Skeletal muscle cell (primary cell): ENCODE data around the gene MMS22L.
"Not testable (repeated sequence)": the region's sequence is repeated elsewhere in the genome, so short reads cannot be mapped to it uniquely, and the experiment has no call there.

Experiments
- DNase-seq: peaks from one replicate; pipeline ENCODE4 v3.0.0-alpha.2; 2010; ENCODE audit warnings: low read depth
- H3K4me3 ChIP-seq: 2 replicates; pipeline ENCODE4 v1.5.1; 2011; ENCODE audit warnings: low read depth, mild to moderate bottlenecking, control low read depth, low read length, moderate library complexity

The MMS22L gene

DNA sequence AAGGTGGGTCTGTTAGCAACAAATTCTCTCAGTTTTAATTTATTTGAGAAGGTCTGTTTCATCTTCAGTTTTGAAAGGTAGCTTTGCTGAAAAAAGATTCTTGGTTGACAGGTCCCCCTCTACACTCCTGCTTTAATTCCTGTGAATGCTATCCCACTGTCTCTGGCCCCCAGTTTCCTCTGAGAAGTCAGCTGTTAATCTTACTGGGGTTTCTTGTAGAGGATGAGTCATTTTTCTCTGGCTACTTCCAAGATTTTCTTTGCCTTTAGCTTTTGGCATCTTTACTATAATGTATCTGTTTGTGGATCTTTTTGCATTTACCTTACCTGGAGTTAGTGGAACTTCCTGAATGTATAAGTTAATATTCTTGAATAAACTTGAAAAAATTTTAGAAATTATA, 122.7 kb downstream of the MMS22L start:
- no peak for DNase-seq
- no peak overlapping the region for H3K4me3 ChIP-seq

DNA sequence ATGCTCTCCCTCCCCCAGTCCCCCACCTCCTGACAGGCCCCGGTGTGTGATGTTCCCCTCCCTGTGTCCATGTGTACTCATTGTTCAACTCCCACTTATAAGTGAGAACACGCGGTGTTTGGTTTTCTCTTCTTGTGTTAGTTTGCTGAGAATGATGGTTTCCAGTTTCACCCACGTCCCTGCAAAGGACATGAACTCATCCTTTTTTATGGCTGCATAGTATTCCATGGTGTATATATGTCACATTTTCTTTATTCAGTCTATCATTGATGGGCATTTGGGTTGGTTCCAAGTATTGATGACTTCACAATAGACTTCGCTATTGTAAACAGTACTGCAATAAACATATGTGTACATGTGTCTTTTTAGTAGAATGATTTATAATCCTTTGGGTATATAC, 127.6 kb downstream of the MMS22L start:
- DNase-seq, H3K4me3 ChIP-seq: not testable (repeated sequence)

DNA sequence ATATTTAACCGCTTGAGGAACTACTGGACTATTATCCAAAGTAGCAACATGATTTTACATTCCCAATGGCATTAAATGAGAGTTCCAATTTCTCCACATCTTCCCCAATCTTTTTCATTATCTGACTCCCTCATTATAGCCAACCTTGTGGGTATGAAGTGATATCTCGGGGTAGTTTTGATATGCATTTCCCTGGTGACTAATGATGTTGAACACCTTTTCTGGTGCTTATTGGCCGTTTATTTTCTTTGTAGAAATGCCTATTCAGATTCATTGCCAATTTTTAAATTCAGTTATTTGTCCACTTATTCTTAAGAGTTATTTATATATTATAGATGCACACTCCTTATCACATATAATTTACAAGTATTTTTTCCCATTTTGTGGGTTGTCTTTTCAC, 129.0 kb downstream of the MMS22L start:
- no peak for DNase-seq
- no peak overlapping the region for H3K4me3 ChIP-seq

DNA sequence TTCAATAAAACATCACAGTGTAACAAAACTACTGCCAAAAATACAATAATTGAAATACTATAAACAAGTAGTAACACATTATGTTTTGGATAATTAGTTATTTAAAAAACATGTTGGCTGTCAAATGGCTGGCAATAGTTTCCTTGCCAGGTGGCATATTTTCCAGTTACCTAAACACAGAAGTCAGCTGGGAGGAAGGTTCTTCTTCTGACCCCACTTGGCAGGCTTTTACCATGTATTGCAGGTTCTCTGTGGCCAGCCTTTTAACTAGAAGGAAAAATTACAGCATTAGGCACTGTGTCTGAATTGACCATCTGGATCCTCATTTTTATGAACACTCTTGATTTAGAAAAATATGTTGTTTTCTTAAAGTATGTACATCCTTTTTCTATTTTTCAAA, 131.4 kb downstream of the MMS22L start:
- no peak overlapping the region for H3K4me3 ChIP-seq
- no peak for DNase-seq

DNA sequence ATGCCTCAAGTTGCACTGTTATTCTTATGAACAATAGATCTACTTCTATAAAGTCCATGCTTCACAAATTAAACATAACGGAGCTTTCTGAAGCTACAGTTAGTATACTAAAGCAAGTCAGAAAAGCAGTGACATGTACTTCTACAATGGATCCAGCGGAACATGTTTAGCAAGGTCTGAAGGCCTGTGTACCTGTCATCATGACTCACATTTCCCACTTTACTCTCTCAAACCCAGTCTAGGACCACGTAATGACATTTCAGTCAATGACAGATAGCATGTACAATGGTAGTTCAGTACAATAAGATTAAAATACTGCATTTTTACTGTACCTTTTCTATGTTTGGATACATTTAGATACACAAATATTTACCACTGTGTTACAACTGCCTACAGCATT, 132.1 kb downstream of the MMS22L start:
- H3K4me3 ChIP-seq = no peak overlapping the region
- no peak for DNase-seq

DNA sequence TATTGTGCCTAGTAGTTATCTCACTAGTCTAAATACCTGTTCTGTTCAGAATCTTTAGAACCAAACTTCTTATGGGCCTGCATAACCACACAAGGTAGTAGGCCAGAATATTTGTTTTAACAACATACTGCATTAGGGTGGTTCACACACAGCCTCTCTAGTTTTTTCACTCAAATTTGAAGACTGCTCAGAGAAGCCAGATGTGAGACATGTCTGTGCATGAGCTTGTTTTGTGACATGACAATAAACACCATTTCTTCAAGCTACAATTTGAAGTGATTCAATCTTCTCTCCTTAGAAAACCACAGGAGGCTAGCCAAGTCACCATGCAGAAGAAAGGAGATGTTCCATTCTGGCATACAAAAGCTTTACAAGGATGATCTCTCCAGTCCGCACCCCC, 135.6 kb downstream of the MMS22L start:
- no peak overlapping the region for H3K4me3 ChIP-seq
- no peak for DNase-seq

DNA sequence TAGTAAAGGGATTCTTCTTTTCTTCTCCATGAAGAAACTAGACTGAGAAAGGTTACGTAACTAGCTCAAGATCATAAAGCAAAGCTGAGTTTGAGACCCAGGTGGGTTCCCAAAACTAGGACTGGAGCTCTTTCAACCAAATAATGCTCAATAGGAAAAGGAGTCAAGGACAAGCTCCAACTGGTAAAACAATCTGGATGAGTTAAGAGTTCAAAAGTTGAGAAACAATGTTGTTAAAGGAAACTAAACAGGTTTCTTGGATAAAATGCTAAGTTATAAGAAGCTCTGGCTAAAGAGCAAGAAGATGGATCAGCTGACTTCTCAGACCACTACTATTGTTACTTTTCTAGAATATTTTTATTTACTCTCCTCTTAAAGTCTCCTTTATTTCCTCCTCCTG, 137.3 kb downstream of the MMS22L start:
- no peak overlapping the region for H3K4me3 ChIP-seq
- DNase-seq = no peak

DNA sequence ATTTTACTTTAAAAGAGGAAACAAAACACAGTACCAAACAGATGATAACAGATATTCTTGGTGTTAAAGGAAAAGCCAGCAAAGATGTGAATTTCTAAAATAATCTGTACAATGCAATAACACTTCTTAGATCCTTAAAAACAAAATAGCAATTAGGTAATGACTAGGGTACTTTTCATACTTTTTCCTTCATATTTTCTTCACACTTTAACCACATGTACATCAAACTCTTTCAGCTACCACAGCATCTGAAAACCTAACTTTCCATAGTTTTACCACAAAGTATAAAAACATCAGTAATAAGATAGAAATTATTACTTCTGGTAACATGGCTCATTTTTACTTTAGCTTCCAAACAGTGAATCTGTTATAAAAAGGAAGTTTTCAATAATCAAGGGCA, 141.3 kb downstream of the MMS22L start:
- DNase-seq = no peak
- no peak overlapping the region for H3K4me3 ChIP-seq

DNA sequence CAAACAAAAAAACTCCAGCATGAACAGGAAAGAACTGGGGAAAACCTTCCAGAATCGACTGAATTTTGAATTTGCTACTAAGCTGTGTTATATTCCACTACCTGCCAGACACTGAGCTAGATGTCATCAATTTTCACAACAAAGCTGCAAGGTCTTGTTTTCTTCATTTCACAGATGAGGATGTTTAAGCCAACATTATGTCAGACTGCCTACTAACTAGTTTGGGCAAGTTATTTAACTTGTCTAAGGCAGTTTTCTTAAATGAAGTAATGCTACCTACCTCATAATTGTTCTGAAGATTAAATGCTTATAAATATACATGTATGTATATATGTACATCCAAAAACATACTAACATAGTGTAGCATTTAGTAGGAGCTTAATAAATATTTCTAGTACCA, 144.4 kb downstream of the MMS22L start:
- DNase-seq = no peak
- no peak overlapping the region for H3K4me3 ChIP-seq

DNA sequence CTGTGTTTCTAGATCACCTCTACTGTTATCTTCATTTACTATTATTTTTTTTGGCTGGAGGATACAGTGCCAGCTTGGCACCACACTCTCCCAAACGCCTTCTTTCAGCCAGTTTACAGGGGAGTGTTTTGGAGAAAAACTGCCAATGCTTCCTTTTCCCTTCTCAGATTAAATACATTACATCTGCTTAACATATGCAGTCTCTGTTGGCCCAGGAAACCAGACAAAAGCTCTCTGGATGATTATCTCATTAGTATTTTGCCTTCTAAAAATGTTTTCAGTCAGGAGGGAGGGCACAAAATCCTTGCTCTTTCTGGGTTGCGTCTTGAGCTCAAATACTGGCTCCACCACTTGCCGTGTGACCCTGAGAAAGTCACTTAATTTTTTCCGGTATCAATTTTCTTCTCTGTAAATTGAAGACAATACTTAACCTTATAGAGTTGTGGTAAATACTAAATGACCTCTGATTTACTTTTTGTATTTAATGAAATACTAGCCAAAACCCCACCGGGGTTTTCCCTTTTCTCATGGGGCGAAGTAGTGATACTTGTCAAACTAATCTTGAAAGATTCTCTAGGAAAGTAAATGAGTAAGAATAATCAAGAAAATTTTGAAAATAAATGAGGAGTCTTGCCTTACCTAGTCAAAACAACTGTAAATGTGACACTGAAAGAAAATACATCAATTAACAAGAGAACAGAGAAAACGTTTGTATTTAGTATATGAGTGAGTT, 146.2 kb downstream of the MMS22L start:
- DNase-seq = no peak
- H3K4me3 ChIP-seq = no peak overlapping the region

DNA sequence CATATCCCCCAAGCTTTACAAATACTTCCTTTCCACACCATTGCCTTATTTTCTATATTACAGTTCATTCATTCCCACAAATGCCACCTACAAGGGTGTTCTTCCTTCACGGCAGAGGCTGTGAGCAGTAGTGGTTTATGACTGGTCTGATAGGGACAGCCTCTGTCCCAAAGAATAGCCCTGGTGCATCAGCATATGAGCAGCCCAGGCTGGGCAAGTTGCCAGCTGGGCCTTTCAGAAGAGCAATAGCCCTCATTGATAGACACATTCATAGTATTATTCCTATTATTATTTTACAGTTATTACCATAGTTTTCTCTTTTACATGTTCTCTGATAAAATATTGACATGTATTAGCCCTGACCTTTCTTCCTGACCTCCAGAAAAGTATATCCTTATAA, 149.9 kb downstream of the MMS22L start:
- no peak for DNase-seq
- no peak overlapping the region for H3K4me3 ChIP-seq

DNA sequence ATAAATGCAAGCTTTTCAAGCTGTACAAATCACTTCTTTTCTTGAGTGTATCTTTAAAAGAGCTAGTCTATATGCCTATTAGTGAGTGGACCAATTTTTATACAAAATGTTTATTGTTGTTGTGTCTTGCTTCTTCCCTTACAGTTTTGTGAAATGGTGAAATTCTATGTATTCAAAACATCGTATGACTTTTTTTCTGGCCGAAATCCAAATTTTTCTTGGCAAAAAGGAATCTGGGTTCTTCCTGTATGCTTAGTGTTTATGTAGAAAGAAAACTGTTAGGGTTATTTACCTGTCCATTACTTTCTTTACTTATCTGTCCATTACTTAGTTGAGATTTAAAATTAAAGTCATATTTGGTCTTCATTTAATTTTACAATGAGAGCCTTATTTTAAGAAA, 153.9 kb downstream of the MMS22L start:
- H3K4me3 ChIP-seq = no peak overlapping the region
- no peak for DNase-seq

DNA sequence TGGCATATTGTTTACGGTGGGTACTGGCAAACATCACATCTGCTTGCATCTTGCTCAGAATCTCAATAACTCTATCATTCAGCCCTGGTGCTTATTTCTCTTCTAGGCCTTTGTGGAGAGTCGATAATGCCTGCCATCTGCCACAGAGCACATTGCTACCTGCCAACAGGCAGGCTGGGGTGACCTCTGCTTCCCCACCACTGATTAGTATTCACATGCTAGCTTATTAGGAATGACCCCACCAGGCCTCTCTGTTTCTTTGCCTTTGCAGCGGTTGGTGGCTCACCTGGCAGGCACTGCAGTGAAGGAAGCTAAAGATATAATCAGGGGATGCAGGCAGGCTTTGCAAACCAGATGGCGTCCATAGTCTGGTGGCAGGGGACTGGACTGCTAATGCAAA, 154.5 kb downstream of the MMS22L start:
- DNase-seq = no peak
- no peak overlapping the region for H3K4me3 ChIP-seq

DNA sequence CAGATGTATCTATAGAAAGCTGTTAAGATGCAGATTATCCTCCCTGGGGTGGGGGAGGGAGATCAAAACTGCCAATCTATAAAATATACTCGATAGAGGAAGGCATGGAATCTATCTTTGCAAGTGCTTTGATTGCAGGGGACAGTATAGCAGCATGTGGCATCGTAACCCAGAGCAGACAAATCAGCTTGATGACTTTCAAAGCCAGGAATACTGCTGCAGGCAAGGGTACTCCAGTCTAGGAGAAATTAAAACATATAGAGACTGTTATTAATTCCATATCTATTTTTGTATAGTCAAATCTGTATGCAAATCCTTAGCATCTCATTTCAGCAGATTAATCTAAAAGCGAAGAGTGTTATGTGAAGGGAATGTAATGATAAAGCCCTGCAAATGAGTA, 159.4 kb downstream of the MMS22L start:
- H3K4me3 ChIP-seq = no peak overlapping the region
- DNase-seq = no peak

DNA sequence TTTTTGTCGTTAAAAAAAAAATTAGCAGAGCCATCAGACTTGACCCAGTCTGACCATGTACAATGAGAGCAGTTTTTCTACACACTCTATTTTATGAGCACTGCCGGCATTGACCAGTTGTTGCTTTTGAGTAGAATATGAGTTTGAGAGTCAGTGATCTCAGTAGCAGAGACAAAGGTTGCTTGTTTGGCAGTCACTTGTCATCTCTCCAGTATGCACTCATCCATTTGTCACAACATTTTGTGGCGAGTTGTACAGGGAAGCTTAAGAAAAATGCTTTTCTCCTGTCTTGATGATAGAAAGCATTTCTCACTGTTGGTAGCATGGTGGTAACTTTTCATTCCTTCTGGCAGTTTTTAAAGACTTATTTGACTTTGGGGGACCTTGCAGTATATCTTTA, 159.9 kb downstream of the MMS22L start:
- no peak overlapping the region for H3K4me3 ChIP-seq
- DNase-seq = no peak

DNA sequence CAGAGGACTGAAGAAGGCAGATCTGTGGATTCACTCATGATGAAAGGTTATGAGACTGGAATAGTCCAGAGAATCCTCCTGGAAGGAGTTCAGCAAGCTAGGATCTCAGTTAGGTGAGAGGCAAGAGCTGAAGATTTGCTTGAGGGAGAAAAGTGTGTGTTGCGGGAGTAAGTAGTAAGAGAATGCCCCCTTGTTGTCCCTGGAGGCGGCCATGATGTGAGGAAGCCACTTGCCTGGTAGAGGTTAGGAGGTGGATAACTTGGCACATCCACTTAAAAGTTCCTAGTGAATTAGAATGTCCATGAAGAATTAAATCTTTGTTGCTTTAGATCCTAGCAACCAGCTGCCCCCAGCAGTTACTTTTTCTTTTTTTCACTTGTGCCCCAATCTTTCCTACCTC, 162.5 kb downstream of the MMS22L start:
- no peak overlapping the region for H3K4me3 ChIP-seq
- no peak for DNase-seq

DNA sequence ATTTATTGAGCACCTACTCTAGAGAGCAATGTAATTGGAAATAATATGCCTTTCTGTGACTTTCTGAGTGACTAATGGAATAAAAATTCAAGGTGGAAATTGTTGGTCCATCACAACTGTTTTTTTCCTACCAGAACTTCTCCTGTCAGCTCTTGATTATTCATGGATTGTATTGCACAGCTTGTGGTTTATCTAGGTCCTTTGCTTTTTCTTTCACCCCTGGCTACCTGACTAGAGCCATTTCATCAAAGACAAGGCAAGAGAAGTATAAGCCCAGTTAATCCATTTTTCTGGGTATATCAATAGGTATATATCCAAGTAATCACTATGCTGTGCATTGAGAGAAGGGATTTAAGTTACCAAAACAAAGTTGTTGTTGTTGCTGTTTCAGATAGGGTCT, 168.4 kb downstream of the MMS22L start:
- H3K4me3 ChIP-seq = no peak overlapping the region
- DNase-seq = no peak

DNA sequence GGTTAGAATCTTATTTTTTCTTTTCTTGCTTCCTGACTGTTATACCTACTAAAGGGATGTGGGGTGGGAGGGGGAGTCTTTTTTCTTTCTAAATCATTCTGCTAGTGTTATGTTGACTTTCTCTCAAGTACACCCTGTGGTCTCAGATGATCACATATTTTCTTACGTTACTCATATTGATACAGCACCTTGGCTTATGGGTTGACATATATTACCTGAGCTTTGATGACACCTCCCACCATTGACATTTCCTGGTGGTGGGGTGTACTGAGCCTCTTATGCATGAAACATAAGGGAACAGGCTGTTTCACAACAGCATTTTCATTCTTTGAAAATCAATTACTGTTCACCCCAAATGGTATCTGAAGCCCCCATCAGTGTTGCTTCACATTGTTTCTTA, 169.8 kb downstream of the MMS22L start:
- no peak for DNase-seq
- no peak overlapping the region for H3K4me3 ChIP-seq

DNA sequence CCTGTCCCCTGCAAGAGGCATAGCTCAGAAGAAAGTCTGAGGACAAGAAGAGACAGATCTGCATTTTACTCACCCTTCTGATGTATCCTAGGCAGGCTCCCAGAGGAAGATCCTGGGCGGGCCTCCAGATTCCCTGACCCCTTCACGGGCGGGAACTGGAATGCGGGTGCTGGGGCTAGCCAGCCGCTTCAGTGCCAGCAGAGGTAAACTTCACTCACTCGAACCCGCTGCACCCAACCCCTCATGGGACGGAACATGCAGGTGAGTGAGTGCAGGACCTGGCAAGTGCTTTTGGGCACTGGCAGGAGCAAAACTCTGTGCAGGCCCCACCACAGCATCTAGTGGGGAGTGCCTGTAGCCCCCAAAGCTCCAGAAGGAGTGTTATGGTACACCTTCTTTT, 171.8 kb downstream of the MMS22L start:
- DNase-seq = no peak
- no peak overlapping the region for H3K4me3 ChIP-seq

DNA sequence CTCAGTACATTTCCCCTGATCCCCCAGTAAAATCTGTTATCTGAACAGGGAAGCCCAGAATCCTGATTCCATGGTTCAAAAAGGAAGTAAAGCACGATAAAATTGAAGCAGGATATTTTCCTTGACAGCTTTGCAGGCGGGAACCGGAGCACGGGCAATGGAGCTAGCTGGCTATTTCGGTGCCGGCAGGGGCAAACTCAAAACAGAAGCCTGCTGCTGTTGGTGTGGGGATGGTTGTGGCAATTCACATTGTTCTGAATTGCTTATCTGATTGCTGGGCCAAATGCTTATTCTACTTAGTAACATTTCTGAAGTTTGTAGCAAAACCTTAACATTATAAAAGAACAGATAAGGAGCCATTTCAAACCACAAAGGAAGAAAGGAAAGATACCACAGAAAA, 172.4 kb downstream of the MMS22L start:
- DNase-seq = no peak
- no peak overlapping the region for H3K4me3 ChIP-seq

DNA sequence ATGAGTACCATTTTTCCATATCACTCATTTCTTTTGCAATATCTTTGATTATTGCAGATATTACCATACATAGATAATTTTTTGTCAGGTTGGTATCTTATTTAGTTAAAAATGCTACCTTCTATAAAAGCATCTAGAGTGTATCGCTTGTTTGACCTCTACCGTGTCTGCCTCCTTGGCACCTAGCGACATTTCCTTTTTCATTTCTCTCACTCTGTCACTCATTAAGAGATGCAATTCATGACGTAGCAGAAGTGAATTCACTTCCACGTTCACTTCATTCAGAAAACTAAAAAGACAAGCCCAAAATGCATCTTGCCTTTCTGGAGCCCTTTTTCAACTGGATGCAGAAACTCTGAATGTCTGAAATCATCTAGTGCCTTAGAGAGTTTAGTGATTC, 172.9 kb downstream of the MMS22L start:
- H3K4me3 ChIP-seq = no peak overlapping the region
- no peak for DNase-seq

DNA sequence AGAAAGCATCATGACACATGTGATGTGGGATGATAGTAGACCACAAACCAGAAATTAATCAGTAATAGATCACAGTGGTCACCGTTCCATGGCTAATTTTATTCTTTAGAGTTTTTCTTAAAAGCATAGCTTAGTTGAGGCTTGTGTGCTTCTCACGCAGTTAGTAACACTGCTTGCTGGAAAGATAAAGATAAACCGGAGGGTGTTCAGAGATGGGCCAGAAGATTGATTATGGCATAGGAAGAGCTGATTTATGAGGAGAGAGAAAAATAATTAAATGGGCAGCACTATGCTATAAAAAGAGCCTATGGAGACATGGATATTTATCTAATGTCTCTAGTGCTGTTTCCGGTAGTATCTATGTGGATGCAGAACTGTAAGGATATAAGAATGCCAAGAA, 173.6 kb downstream of the MMS22L start:
- no peak overlapping the region for H3K4me3 ChIP-seq
- no peak for DNase-seq
